Measurements from ENCODE around the gene ERGIC1. TPM values are rescaled to one million over a fixed set of nuclear protein-coding genes. Genes with fewer than 3 reads are reported as not detected.
A peak's percentile ranks its signal among the peaks of the same experiment; 100 is the strongest.

ERGIC1 gene
- total RNA-seq, 1 donor from 2014 or later, result 79.4 TPM

DNA sequence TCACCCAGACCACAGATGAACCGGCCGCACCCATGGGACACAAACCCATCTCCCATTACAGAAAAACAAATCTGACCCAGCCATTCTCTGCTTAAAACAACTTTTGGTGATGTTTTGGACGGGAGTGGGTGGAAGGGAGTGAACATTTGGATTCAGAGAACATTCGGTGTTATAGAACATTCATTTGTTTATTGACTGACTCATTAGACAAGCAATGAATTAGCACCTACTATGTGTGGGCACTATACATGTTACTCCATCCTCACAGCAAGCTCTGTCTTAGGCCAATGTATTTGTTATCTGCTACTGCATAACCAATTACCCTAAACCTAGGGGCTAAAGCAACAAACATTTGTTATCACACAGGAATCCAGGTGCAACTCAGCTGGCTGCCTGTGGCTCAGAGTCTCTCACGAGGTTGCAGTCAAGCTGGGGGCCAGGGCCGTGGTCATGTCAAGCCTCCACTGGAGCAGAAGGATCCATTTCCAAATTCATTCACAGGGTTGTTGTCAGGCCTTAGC is 5.1 kb upstream of the ERGIC1 start:
- Histone ChIP-seq H3K27ac (replicated peaks) (no peak overlapping the region), H3K4me1 (peaks cover 14% of the 10 kb centered on the region), H3K4me3 (no peak overlapping the region), H3K9me3 (replicated peaks) (peaks cover 13% of the 10 kb centered on the region), H3K36me3 (no peaks in the 10 kb centered on the region), H3K27me3 (ENCODE audit: low read depth) (no peaks in the 10 kb centered on the region)
- intact Hi-C loops (cut with micrococcal nuclease), result no loop called here
- TF ChIP-seq, protein P1, sequence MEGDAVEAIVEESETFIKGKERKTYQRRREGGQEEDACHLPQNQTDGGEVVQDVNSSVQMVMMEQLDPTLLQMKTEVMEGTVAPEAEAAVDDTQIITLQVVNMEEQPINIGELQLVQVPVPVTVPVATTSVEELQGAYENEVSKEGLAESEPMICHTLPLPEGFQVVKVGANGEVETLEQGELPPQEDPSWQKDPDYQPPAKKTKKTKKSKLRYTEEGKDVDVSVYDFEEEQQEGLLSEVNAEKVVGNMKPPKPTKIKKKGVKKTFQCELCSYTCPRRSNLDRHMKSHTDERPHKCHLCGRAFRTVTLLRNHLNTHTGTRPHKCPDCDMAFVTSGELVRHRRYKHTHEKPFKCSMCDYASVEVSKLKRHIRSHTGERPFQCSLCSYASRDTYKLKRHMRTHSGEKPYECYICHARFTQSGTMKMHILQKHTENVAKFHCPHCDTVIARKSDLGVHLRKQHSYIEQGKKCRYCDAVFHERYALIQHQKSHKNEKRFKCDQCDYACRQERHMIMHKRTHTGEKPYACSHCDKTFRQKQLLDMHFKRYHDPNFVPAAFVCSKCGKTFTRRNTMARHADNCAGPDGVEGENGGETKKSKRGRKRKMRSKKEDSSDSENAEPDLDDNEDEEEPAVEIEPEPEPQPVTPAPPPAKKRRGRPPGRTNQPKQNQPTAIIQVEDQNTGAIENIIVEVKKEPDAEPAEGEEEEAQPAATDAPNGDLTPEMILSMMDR (IDR thresholded peaks at IDR 0.05; ENCODE audit: borderline replicate concordance), result no peak
- no peak for DNase-seq

DNA sequence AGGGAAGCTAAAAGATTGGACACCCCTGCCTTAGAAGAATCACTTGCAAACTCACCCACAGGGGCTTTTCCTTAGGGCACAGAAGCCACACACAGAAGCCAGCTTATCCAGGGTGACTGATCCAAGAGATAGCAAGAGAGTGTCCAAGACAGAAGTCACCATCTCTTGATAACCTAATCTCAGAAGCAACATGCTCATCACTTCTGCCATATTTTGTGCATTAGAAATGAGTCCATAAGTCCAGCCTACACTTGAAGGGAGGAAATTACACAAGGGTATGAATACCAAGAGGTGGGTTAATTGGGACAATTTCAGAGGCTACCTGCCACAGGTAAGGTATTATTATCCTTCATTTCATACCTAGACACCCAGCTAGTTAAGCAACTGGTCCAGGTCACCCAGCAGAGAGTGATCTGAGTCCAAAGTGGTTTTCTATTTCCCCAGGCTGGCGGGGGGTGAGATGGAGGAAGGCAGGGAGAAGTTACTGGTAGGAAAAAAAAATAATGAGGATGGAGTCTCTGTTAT is 3.7 kb upstream of the ERGIC1 start:
- intact Hi-C loops (cut with micrococcal nuclease), result no loop called here
- Histone ChIP-seq H3K4me1 (peaks cover 25% of the 10 kb centered on the region), H3K9me3 (replicated peaks) (peaks cover 10% of the 10 kb centered on the region), H3K27ac (replicated peaks) (no peak overlapping the region), H3K4me3 (no peak overlapping the region), H3K27me3 (ENCODE audit: low read depth) (no peaks in the 10 kb centered on the region), H3K36me3 (no peaks in the 10 kb centered on the region)
- TF ChIP-seq, protein P1 (IDR thresholded peaks at IDR 0.05; ENCODE audit: borderline replicate concordance), result no peak
- no peak for DNase-seq

DNA sequence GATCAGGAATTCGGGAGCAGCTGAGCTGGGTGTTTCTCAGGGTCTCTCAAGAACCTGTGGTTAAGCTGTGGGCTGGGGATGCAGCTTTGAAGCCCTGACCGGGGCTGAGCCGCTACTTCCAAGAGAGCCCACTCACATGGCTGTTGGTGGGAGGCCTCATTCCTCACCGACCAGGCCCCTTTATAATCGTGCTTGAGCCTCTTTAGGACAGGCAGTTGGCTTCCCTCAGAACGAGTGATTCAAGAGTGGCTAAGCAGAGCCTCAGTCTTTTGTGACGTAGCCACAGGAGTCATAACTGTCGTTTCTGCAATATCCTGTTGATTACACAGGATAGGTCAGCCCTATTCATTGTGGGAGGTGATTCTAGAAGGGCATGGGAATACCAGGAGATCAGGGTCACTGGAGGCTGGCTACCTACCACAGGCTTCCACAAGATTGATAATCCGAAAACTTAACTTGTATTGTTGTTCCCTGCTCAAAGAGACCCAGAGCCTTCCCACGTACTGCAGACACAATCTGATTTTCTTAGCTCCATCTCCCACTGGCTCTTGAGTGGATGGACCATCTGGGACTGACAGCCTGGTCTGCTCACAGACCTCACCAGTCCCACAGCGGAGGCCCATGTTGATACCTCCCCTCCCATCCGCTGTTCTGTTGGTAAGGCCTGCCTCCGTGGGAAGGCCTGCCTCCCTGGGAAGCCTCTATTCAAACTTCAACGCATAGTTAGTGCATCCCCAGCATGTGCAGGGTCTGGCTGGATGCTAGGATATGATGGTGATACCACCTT is 3.0 kb upstream of the ERGIC1 start:
- no peak overlapping the region for H3K27ac ChIP-seq (replicated peaks)
- no peak for DNase-seq
- H3K27me3 ChIP-seq (ENCODE audit: low read depth), result no peaks in the 10 kb centered on the region
- TF ChIP-seq, protein P1 (IDR thresholded peaks at IDR 0.05; ENCODE audit: borderline replicate concordance), result no peak
- intact Hi-C loops (cut with micrococcal nuclease), result no loop called here
- H3K36me3 ChIP-seq, result no peaks in the 10 kb centered on the region
- H3K4me1 ChIP-seq, result peaks cover 33% of the 10 kb centered on the region
- peaks cover 3% of the 10 kb centered on the region for H3K9me3 ChIP-seq (replicated peaks)
- no peak overlapping the region for H3K4me3 ChIP-seq

DNA sequence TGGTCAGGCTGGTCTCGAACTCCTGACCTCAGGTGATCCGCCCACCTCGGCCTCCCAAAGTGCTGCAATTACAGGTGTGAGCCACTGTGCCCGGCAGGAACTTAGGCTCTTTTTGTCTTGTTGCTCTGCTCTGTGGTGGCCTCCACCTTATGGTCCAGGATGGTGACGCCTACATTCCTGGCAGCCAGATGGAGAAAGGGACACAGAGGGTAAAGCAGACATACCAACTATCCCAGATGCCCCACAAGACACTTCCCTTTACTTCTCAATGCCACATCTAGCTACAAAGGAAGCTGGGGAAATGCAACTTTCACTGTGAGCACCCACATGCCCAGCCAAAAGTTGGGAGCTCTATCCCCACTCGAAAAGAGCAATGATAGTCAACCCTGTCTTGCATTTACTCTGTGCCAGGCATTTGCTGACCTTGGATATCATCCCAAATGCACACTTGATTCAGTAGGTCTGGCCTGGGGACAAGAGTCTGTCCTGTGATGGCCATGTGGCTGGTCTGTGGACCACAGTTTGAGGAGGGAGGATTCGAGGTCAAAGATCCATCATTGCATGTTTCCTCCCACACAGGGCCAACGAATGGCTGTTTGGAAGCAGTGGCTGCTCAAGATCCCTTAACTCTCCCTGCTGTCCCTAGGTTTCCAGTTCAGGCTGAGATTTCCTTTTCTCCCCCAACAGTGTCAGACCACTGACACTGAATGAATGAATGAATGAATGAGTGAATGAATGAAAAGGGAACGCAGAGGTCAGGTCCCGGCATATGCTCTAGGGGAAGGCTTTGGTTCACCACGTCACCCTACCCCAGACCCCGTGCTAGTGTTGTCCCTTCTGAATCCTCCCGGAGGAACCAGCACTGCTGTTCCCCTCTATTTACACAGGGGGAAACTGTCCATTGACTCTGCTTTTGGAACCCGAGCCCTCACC is 1.4 kb upstream of the ERGIC1 start:
- H3K27me3 ChIP-seq (ENCODE audit: low read depth), result no peaks in the 10 kb centered on the region
- H3K4me1 ChIP-seq, result peaks cover 48% of the 10 kb centered on the region
- peaks cover 3% of the 10 kb centered on the region for H3K36me3 ChIP-seq
- no peak for DNase-seq
- H3K9me3 ChIP-seq (replicated peaks), result no peaks in the 10 kb centered on the region
- intact Hi-C loops (cut with micrococcal nuclease), result no loop called here
- TF ChIP-seq, protein P1 (IDR thresholded peaks at IDR 0.05; ENCODE audit: borderline replicate concordance), result no peak
- peak overlapping the region; percentile 91 for H3K27ac ChIP-seq (replicated peaks)
- H3K4me3 ChIP-seq, result no peak overlapping the region

DNA sequence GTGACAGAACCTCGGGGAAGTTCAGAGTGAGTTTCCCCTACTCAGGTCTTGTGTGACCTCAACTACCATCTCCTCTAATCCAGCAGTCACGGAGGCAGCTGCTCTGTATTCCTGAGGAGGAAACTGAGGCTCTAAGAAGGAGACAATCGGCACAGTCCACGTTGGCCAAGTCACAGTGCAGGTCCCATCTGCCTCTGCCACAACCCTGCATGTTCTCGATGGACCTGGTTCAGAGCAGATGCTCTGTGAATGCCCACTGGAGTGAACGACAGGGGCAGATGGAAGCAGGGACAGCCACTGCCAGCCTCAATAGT is 722 bp upstream of the ERGIC1 start:
- no peak for DNase-seq
- H3K9me3 ChIP-seq (replicated peaks), result no peaks in the 10 kb centered on the region
- H3K4me3 ChIP-seq, result peak overlapping the region; percentile 98
- H3K27me3 ChIP-seq (ENCODE audit: low read depth), result no peaks in the 10 kb centered on the region
- H3K4me1 ChIP-seq, result peaks cover 51% of the 10 kb centered on the region
- H3K27ac ChIP-seq (replicated peaks), result peak overlapping the region; percentile 91
- intact Hi-C loops (cut with micrococcal nuclease), result no loop called here
- TF ChIP-seq, protein P1 (IDR thresholded peaks at IDR 0.05; ENCODE audit: borderline replicate concordance), result no peak
- H3K36me3 ChIP-seq, result peaks cover 3% of the 10 kb centered on the region

All from left ventricle myocardium inferior (tissue), 1 donor.